SU-DHL-6 (cell line): ENCODE measurements around the gene SHQ1.

ENCODE experiments used
- H2AFZ ChIP-seq: fragments of 200-600 bp; sonication (generic); 2 replicates; pipeline ENCODE4 v1.6.1; 2014; ENCODE audit warnings: low read depth, mild to moderate bottlenecking, moderate library complexity, mixed read lengths, antibody characterized with exemption, low read length; ENCODE audit not compliant: severe bottlenecking
- H3F3A ChIP-seq: fragments of 200-600 bp; shearing (Covaris generic); 2 replicates; pipeline ENCODE4 v1.6.0; 2016; ENCODE audit warnings: antibody characterized with exemption, mild to moderate bottlenecking; ENCODE audit not compliant: insufficient read depth
- H3K27ac ChIP-seq: fragments of 200-600 bp; sonication (generic); 2 replicates; pipeline ENCODE4 v1.5.1; 2016; ENCODE audit warnings: low read depth, mild to moderate bottlenecking, low read length, moderate library complexity, mixed read lengths
- H3K27me3 ChIP-seq: fragments of 200-600 bp; sonication (generic), shearing (Covaris generic); 2 replicates; pipeline ENCODE4 v1.6.0; 2014; ENCODE audit warnings: mild to moderate bottlenecking, low read length
- H3K36me3 ChIP-seq: fragments of 200-600 bp; sonication (generic); 2 replicates; pipeline ENCODE4 v1.6.1; 2014; ENCODE audit warnings: mild to moderate bottlenecking, low read length, mixed read lengths
- H3K4me2 ChIP-seq: fragments of 300-600, 200-600 bp; shearing (Covaris generic), sonication (generic); 2 replicates; pipeline ENCODE4 v1.6.0; 2014; ENCODE audit warnings: low read length, low read depth, mild to moderate bottlenecking; ENCODE audit not compliant: poor library complexity, severe bottlenecking
- H3K4me3 ChIP-seq: fragments of 200-600 bp; sonication (generic); 2 replicates; pipeline ENCODE4 v1.5.1; 2014; ENCODE audit warnings: antibody characterized with exemption, low read length, mild to moderate bottlenecking, mixed read lengths; ENCODE audit not compliant: insufficient read depth, poor library complexity, severe bottlenecking
- H3K79me2 ChIP-seq: fragments of 200-600 bp; sonication (generic); 2 replicates; pipeline ENCODE4 v1.6.1; 2014; ENCODE audit warnings: mild to moderate bottlenecking, low read length, moderate library complexity; ENCODE audit not compliant: insufficient read depth
- H3K9ac ChIP-seq: fragments of 200-600 bp; sonication (generic); 2 replicates; pipeline ENCODE4 v1.7.0; 2014; ENCODE audit warnings: mild to moderate bottlenecking, low read length
- H3K9me2 ChIP-seq: fragments of 200-600 bp; sonication (generic); replicated peaks from 2 replicates; pipeline ENCODE4 v1.6.1; 2014; ENCODE audit warnings: low read length; ENCODE audit not compliant: insufficient read depth
- H3K9me3 ChIP-seq: fragments of 200-600 bp; sonication (generic); 2 replicates; pipeline ENCODE4 v1.6.1; 2014; ENCODE audit warnings: low read length, mixed read lengths; ENCODE audit not compliant: insufficient read depth
- H4K20me1 ChIP-seq: fragments of 200-600 bp; sonication (generic); 2 replicates; pipeline ENCODE4 v1.6.1; 2014; ENCODE audit warnings: low read depth, mild to moderate bottlenecking, antibody characterized with exemption, low read length, moderate library complexity, mixed read lengths
- EZH2phosphoT487 ChIP-seq: fragments of 200-600 bp; sonication (generic), shearing (Covaris generic); conservative IDR thresholded peaks from 2 replicates; pipeline ENCODE4 v1.6.1; 2018; ENCODE audit warnings: mild to moderate bottlenecking, antibody characterized with exemption, low read length, moderate library complexity, mixed read lengths
- TF ChIP-seq, protein P1 (sequence below): fragments of 200-600 bp; sonication (generic); IDR thresholded peaks from one replicate; pipeline ENCODE4 v1.5.1; 2017; ENCODE audit warnings: antibody characterized with exemption, mild to moderate bottlenecking, low read length, moderate library complexity; ENCODE audit not compliant: insufficient read depth, poor library complexity, severe bottlenecking

Gene SHQ1

DNA sequence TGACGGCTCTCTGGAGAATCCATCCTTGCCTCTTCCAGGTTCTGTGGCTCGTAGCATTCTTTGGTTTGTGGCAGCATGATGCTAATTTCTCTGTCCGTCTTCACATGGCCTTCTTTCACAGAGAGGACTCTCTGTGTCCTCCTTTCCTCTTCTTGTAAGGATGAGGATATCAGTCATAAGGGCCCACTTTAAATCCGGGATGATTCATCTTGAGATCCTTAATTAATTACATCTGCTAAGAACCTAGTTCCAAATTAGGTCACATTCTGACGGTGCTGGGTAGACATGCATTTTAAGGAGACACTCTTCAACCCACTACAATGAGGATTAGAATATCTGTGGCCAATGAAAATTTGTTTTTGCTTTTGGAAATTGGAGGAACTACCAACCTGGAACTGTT lies 23.9 kb upstream of the SHQ1 start:
- H3K9ac ChIP-seq, result no peak overlapping the region
- TF ChIP-seq, protein P1, sequence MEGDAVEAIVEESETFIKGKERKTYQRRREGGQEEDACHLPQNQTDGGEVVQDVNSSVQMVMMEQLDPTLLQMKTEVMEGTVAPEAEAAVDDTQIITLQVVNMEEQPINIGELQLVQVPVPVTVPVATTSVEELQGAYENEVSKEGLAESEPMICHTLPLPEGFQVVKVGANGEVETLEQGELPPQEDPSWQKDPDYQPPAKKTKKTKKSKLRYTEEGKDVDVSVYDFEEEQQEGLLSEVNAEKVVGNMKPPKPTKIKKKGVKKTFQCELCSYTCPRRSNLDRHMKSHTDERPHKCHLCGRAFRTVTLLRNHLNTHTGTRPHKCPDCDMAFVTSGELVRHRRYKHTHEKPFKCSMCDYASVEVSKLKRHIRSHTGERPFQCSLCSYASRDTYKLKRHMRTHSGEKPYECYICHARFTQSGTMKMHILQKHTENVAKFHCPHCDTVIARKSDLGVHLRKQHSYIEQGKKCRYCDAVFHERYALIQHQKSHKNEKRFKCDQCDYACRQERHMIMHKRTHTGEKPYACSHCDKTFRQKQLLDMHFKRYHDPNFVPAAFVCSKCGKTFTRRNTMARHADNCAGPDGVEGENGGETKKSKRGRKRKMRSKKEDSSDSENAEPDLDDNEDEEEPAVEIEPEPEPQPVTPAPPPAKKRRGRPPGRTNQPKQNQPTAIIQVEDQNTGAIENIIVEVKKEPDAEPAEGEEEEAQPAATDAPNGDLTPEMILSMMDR, result no peak
- no peak for TF ChIP-seq EZH2phosphoT487
- no peaks in the 10 kb centered on the region for H3K9me2 ChIP-seq
- H3K27me3 ChIP-seq, result no peaks in the 10 kb centered on the region; the same call in 1 of the 2 replicates
- H3K4me2 ChIP-seq, result no peak overlapping the region
- no peaks in the 10 kb centered on the region for H3K79me2 ChIP-seq
- no peak overlapping the region for H3K27ac ChIP-seq
- no peak overlapping the region for H3K4me3 ChIP-seq
- H3K9me3 ChIP-seq, result no peaks in the 10 kb centered on the region
- H2AFZ ChIP-seq, result no peak overlapping the region
- H3K36me3 ChIP-seq, result no peaks in the 10 kb centered on the region
- no peaks in the 10 kb centered on the region for H4K20me1 ChIP-seq
- H3F3A ChIP-seq, result no peaks in the 10 kb centered on the region

DNA sequence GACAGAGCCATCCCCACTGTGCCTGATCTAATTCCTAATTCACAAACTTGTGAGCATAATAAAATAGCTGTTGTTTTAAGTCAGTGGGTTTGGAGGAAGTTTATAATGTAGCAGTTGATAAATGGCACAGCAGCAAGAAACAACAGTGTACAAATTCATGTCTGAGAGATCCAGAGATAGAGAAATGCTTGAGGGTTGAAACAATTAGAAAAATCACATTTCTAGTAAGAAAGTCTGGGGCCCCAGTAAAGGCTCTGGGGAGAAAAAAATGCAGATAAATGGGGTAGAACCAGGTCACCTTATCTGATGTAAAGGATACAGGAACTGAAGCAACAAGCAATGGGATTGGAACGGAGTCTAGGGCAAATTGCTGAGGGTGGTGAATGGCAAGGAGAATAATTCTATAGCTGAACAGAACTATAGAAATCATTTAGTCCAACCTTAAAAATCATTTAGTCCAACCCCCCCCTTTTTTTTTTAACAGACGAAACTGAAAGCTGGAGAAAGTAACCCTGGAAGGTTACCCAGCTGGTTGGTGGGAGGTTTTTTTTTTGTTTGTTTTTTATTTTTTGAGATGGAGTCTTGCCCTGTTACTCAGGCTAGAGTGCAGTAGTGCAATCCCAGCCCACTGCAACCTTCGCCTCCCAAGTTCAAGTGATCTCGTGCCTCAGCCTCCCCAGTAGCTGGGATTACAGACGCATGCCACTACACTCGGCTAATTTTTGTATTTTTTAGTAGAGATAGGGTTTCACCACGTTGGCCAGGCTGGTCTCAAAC lies 14.3 kb upstream of the SHQ1 start:
- H3K9me2 ChIP-seq, result no peaks in the 10 kb centered on the region
- H3K36me3 ChIP-seq, result no peaks in the 10 kb centered on the region
- H2AFZ ChIP-seq, result no peak overlapping the region
- no peak overlapping the region for H3K4me3 ChIP-seq
- no peak for TF ChIP-seq EZH2phosphoT487
- TF ChIP-seq, protein P1, result no peak
- no peaks in the 10 kb centered on the region for H3K9me3 ChIP-seq
- no peak overlapping the region for H3K4me2 ChIP-seq
- H3K9ac ChIP-seq, result no peak overlapping the region
- no peaks in the 10 kb centered on the region for H3K79me2 ChIP-seq
- no peak overlapping the region for H3K27ac ChIP-seq
- no peaks in the 10 kb centered on the region for H4K20me1 ChIP-seq
- no peaks in the 10 kb centered on the region for H3F3A ChIP-seq
- H3K27me3 ChIP-seq, result no peaks in the 10 kb centered on the region

DNA sequence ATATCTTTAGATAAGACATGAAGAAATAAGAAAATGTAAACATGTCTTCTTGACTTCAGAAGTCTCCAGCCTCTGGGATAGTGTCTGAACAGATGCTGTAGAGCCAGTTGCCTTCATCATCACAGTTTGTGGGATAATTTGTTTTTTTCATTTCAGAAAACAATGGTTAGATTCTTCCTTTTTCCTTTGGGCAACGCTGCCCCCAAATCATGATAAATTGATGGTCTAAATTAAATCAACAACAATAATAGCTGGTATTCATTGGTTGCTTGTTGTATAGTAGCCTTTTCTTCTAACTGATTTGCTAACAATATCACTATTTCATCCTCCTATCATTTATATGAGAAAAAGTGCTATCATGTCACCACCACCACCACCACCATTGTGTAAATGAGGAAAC lies 12.6 kb upstream of the SHQ1 start:
- Histone ChIP-seq H3K4me2 (no peak overlapping the region), H3K9me3 (no peaks in the 10 kb centered on the region), H3K27ac (no peak overlapping the region), H3K27me3 (no peaks in the 10 kb centered on the region), H3K4me3 (no peak overlapping the region), H3K9me2 (no peaks in the 10 kb centered on the region), H3K36me3 (no peaks in the 10 kb centered on the region), H3K9ac (no peak overlapping the region), H3K79me2 (no peaks in the 10 kb centered on the region), H3F3A (no peaks in the 10 kb centered on the region), H4K20me1 (no peaks in the 10 kb centered on the region), H2AFZ (no peak overlapping the region)
- no peak for TF ChIP-seq EZH2phosphoT487
- TF ChIP-seq, protein P1, result no peak
